PC-9 (cell line): ENCODE results near the gene MIOS. TPM values are rescaled to one million over a fixed set of nuclear protein-coding genes. Genes with fewer than 3 reads are reported as not detected.

Experiments used
- BruUV-seq: library from RNA; stranded (reverse); fragments of 400-500 nt; replicated peaks from 2 replicates; lab custom pipeline; 2021; lab: Mats Ljungman, UMichigan
- CTCF ChIA-PET: fragments of 300-600 bp; sonication (Branson Sonifier 250); formaldehyde crosslinking; loops from one replicate; lab custom pipeline; 2022; ENCODE audit warnings: antibody characterized with exemption; lab: Charles Lee
- POLR2A ChIA-PET: fragments of 300-600 bp; sonication (Branson Sonifier 250); formaldehyde crosslinking; loops from one replicate; lab custom pipeline; 2022; ENCODE audit warnings: antibody characterized with exemption; ENCODE audit not compliant: unreplicated experiment; lab: Charles Lee
- DNase-seq, 2 experiments: peaks; one replicate each; pipeline versions ENCODE4 v3.0.0 to v3.0.0-alpha.2; 2015 to 2022; ENCODE audit warnings: mixed read lengths in 1 of 2
- H2AFZ ChIP-seq: fragments of 200-600 bp; sonication (generic); 2 replicates; pipeline ENCODE4 v1.8.1; 2017; ENCODE audit warnings: antibody characterized with exemption
- H3F3A ChIP-seq: fragments of 200-600 bp; sonication (generic); 2 replicates; pipeline ENCODE4 v1.8.1; 2017; ENCODE audit warnings: antibody characterized with exemption, mild to moderate bottlenecking, low read depth; ENCODE audit not compliant: insufficient read depth
- H3K27ac ChIP-seq: fragments of 200-600 bp; sonication (generic); 2 replicates; pipeline ENCODE4 v1.6.1; 2016; ENCODE audit warnings: mixed run types
- H3K27me3 ChIP-seq: fragments of 200-600 bp; sonication (generic); 2 replicates; pipeline ENCODE4 v1.6.1; 2016; ENCODE audit warnings: low read depth, mixed run types; ENCODE audit not compliant: insufficient read depth
- H3K36me3 ChIP-seq: fragments of 200-600 bp; sonication (generic); 2 replicates; pipeline ENCODE4 v1.6.1; 2016; ENCODE audit warnings: low read depth, mixed run types
- H3K4me1 ChIP-seq: fragments of 200-600 bp; sonication (generic); replicated peaks from 2 replicates; pipeline ENCODE4 v1.6.1; 2016; ENCODE audit warnings: mixed run types; ENCODE audit not compliant: insufficient read depth
- H3K4me2 ChIP-seq: fragments of 200-600 bp; sonication (generic); 2 replicates; pipeline ENCODE4 v1.6.1; 2017; ENCODE audit warnings: mixed run types
- H3K4me3 ChIP-seq: fragments of 200-600 bp; sonication (generic); 2 replicates; pipeline ENCODE4 v1.6.1; 2016; ENCODE audit warnings: mixed run types
- H3K79me2 ChIP-seq: fragments of 200-600 bp; sonication (generic); 2 replicates; pipeline ENCODE4 v1.6.1; 2017; ENCODE audit warnings: low read depth, mixed run types
- H3K9me2 ChIP-seq: fragments of 200-600 bp; sonication (generic); 2 replicates; pipeline ENCODE4 v1.8.1; 2017; ENCODE audit warnings: mild to moderate bottlenecking; ENCODE audit not compliant: insufficient read depth
- H3K9me3 ChIP-seq: fragments of 200-600 bp; sonication (generic); 2 replicates; pipeline ENCODE4 v1.8.1; 2016; ENCODE audit warnings: low read depth; ENCODE audit not compliant: insufficient read depth
- H4K20me1 ChIP-seq: fragments of 200-600 bp; sonication (generic); 2 replicates; pipeline ENCODE4 v1.8.1; 2017; ENCODE audit not compliant: insufficient read depth
- EZH2 ChIP-seq: fragments of 200-600 bp; sonication (generic); IDR thresholded peaks from 2 replicates; pipeline ENCODE4 v1.8.0; 2017; ENCODE audit warnings: antibody characterized with exemption, low read depth
- intact Hi-C: fragments of 100-400 bp; cut with micrococcal nuclease; formaldehyde crosslinking; loops from one replicate; pipeline ENCODE4 v1.10.0; 2022; ENCODE audit not compliant: unreplicated experiment
- total RNA-seq: library from RNA; stranded (reverse); gene quantifications from 2 replicates; pipeline ENCODE4 v1.2.3, GENCODE V29; 2021
- TF ChIP-seq, protein P1 (sequence below): fragments of 200-600 bp; sonication (generic); conservative IDR thresholded peaks from 2 replicates; pipeline ENCODE4 v1.6.1; 2017; ENCODE audit warnings: mixed run types, antibody characterized with exemption, mild to moderate bottlenecking, moderate library complexity

MIOS gene
- total RNA-seq, 1 experiment from 2014 or later: 42.0 TPM

DNA sequence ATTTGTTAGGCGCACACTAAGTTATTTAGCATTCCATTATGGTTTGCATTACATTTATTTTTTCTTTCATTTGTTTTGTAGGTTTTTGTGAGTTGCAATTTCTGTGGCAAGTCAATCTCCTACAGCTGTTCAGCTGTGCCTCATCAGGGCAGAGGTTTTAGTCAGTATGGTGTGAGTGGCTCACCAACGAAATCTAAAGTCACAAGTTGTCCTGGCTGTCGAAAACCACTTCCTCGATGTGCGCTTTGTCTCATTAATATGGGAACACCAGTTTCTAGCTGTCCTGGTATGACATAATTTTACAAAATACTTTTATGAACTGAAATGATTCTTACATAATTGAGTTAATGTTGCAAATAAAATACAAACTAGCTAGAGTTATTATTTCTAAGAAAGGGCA lies 29.5 kb downstream of the MIOS start:
- Histone ChIP-seq H4K20me1 (no peaks in the 10 kb centered on the region), H3K4me3 (no peak overlapping the region), H3F3A (no peaks in the 10 kb centered on the region; the same call in none of the 2 replicates), H3K4me1 (no peaks in the 10 kb centered on the region), H3K4me2 (no peak overlapping the region), H3K36me3 (peaks cover 48% of the 10 kb centered on the region), H3K27ac (no peak overlapping the region), H3K79me2 (no peaks in the 10 kb centered on the region), H3K27me3 (no peaks in the 10 kb centered on the region), H3K9me2 (no peaks in the 10 kb centered on the region), H3K9me3 (peaks cover 17% of the 10 kb centered on the region), H2AFZ (no peak overlapping the region)
- TF ChIP-seq, protein P1, sequence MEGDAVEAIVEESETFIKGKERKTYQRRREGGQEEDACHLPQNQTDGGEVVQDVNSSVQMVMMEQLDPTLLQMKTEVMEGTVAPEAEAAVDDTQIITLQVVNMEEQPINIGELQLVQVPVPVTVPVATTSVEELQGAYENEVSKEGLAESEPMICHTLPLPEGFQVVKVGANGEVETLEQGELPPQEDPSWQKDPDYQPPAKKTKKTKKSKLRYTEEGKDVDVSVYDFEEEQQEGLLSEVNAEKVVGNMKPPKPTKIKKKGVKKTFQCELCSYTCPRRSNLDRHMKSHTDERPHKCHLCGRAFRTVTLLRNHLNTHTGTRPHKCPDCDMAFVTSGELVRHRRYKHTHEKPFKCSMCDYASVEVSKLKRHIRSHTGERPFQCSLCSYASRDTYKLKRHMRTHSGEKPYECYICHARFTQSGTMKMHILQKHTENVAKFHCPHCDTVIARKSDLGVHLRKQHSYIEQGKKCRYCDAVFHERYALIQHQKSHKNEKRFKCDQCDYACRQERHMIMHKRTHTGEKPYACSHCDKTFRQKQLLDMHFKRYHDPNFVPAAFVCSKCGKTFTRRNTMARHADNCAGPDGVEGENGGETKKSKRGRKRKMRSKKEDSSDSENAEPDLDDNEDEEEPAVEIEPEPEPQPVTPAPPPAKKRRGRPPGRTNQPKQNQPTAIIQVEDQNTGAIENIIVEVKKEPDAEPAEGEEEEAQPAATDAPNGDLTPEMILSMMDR: no peak
- no peak for TF ChIP-seq EZH2
- no TSS peak for BruUV-seq
- ChIA-PET CTCF (interaction anchor here (0.6 to 2.1 kb wide), 3 partner anchors 10 to 700 kb away, joined by 3 to 7 read pairs (median 3); no protein-coding TSS in a partner anchor), POLR2A (no interaction called here)
- DNase-seq: no peak
- intact Hi-C loops: no loop called here

DNA sequence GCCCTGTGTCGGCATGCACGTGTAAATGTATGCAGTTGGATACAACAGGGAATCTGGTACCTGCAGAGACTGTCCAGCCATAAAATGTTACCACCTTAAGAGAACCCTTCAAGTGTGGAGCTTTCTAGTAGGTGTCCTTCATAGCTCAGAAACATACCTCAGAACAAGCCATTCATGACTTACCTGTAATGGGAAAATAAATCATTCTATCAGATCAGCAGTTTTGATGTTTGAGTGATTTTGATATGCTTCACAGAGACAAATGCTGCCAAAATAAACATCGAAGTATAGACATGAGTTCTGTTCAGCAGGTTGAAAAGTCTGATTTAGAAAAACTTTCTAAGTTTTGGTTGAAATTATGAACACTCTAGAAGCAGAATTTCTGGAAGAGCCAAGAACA lies 40.3 kb downstream of the MIOS start:
- Histone ChIP-seq H3K79me2 (no peaks in the 10 kb centered on the region), H3K9me2 (no peaks in the 10 kb centered on the region), H3K4me1 (no peaks in the 10 kb centered on the region), H3K36me3 (peaks cover 30% of the 10 kb centered on the region; the same call in 1 of the 2 replicates), H4K20me1 (no peaks in the 10 kb centered on the region), H3F3A (0 out of 2 replicates have a peak, but pooled peaks cover 4% of the 10 kb centered on the region), H3K9me3 (no peaks in the 10 kb centered on the region), H2AFZ (no peak overlapping the region), H3K4me3 (no peak overlapping the region), H3K27ac (no peak overlapping the region), H3K27me3 (no peaks in the 10 kb centered on the region), H3K4me2 (no peak overlapping the region)
- CTCF ChIA-PET: no interaction called here
- DNase-seq: no peak
- no peak for TF ChIP-seq EZH2
- TF ChIP-seq, protein P1: no peak
- intact Hi-C loops: no loop called here
- POLR2A ChIA-PET: no interaction called here
- BruUV-seq: no TSS peak

DNA sequence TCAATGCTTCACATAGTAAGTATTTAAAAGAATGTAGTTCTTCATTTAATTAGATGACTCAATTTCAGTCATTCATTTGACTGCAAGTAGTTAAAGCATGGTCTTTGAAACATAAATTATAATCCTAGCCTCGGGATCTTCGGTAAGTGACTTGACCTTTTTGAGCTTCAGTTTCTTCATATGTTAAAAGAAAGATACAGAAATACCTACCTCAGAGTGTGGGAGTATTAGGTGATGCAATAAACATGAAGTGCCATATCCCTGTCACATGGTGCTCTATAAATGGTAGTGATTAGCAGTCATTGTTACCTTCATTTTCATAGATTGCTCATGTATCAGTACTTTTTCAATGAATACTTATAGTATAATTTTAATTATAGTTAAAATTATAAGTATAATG lies 42.6 kb downstream of the MIOS start:
- H3K27ac ChIP-seq: no peak overlapping the region
- intact Hi-C loops: no loop called here
- H3K27me3 ChIP-seq: no peaks in the 10 kb centered on the region
- CTCF ChIA-PET: no interaction called here
- no peak overlapping the region for H2AFZ ChIP-seq
- H3K9me2 ChIP-seq: no peaks in the 10 kb centered on the region
- H3K4me1 ChIP-seq: no peaks in the 10 kb centered on the region
- POLR2A ChIA-PET: no interaction called here
- H3K79me2 ChIP-seq: no peaks in the 10 kb centered on the region
- no peaks in the 10 kb centered on the region for H4K20me1 ChIP-seq
- DNase-seq: no peak
- TF ChIP-seq, protein P1: no peak
- TF ChIP-seq EZH2: no peak
- H3F3A ChIP-seq: 0 out of 2 replicates have a peak, but pooled peaks cover 8% of the 10 kb centered on the region
- H3K4me3 ChIP-seq: no peak overlapping the region
- H3K36me3 ChIP-seq: peaks cover 30% of the 10 kb centered on the region; the same call in 1 of the 2 replicates
- no peak overlapping the region for H3K4me2 ChIP-seq
- H3K9me3 ChIP-seq: no peaks in the 10 kb centered on the region
- BruUV-seq: no TSS peak
